ENCODE results near the gene TP53TG3E. TPM values are rescaled to one million over a fixed set of nuclear protein-coding genes. Genes with fewer than 3 reads are reported as not detected.

Gene TP53TG3E
- total RNA-seq, 5 donors from 2014 or later (not counting 1 experiment from before 2014, with no cell fraction given), result not detected

Other genes starting within 250 kb of the TP53TG3E start
- gene TP53TG3C, start 110.1 kb upstream of the TP53TG3E start, total RNA-seq, result not detected
- not detected for gene TP53TG3B, start 56.5 kb downstream of the TP53TG3E start, total RNA-seq
- under 1 TPM in 1 of 5 donors, not detected in 4; 0.32 TPM for gene TP53TG3F, start 155.3 kb downstream of the TP53TG3E start, total RNA-seq